Stimulated activated CD4-positive, alpha-beta T cell treated with anti-CD3 and anti-CD28 coated beads, Interleukin-15, amount 100 ng/mL, for 1 hour (primary cell): ENCODE data around the gene ALG12.

Source experiments
- DNase-seq, 2 donors: peaks; one replicate each; pipeline ENCODE4 v3.0.0-alpha.2; 2020; ENCODE audit warnings: low read depth in 1 of 2, low spot score in 1 of 2

Gene ALG12

DNA sequence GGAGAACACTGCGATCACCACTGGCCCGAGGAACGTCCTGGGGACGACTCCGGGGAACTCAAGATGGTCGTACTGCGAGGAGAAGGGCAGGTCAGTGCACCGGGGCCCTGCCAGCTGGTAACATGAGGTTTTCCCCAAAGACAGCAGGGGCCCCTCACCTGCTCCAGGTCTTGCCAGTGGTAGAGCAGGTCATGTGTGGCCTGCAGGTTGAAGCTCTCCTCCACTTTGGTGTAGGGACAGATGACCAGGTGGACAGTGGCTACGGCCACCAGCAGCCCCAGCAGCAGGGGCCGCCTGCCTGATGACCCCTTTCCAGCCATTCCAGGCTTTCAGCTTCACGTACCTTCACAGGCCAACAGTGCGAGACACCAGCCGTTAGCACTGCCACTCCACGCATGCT, 4.8 kb downstream of the ALG12 start:
- DNase-seq: no peak

DNA sequence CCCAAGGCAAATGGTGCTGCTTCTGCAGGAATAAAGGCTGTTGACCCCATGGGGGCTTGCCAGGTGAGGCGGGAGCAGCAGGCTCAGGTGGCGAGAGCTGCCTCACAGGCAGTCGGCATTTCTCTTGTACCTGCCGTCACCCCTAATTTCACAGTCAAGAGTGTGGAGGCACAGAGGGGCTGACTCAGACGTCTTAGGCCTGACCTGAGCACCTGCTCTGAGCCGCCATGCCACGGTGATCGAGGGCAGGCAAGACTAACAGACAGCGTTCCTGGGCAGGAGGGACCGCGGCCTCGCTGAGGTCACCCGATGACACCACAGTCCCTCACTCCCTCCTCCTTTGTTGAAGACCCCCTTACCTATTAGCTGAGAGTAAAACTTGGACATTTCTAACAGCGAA, 5.2 kb downstream of the ALG12 start:
- no peak for DNase-seq

DNA sequence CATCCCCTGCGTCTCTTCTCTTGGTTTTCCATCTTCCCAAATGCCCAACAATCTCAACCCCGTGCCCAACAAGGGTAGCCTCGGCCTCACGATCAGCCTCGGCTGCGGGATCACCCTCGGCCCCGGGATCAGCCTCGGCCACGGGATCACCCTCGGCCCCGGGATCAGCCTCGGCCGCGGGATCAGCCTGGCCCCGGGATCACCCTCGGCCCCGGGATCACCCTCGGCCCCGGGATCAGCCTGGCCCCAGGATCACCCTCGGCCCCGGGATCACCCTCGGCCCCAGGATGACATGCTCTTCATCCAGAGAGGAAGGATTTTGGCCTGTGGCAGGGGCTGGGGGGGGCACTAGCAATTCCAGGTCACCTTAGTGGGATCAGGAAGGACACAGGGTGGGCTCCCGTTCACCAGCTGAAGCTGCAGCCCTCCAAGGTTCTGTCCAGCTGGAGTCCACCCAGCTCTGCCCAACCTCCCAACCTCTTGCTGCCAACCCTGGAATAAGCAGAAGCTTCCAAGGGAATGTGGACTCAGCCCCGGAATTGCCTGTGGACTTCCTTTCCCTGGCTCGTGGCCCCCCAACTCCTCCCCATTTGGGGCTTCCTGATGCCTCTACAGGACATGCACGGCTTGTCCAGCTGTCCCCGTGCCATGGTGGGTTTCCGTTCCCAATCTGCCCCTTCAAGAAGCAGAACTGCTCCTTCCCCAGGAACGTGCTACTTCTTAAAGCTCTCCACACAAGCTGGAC, 6.2 kb downstream of the ALG12 start:
- no peak for DNase-seq

- no peak for DNase-seq
Measured at GRCh38 chr22:49910229-49911155, 7.7 kb downstream of the ALG12 start.

DNA sequence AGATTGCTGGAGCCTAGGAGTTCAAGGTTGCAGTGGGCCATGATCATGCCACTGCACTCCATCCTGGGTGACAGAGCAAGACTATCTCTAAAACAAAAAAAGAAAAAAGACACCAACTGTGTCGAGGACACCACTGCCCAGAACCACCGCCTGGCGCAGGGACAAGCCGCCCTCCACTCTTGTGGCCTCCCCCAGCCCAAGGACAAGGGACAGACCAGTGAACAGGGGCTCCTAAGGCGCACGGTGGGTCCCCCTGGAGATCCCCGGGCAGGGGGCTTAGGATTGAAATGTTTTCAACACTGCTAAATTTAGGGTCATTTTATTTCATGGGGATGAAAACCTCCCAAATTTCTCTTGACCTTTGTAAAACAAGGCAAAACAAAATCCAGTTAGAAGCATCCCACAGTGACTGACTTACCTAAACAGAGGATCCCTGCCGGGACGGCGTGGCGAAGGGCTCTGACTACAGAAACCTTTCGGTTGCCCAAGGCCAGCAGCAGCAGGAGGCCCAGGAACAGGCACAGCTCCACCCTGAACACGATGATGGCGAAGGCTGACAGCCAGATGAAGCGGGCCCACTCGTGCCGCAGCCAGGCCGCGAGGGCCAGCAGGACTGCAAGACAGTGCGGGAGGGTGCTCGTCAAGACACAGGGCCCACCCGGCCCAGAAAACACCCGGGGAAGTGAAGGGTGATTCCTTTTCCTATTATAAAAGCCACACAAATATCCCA, 8.6 kb downstream of the ALG12 start:
- DNase-seq: no peak

GRCh38 chr22:49907807-49908206, 10.4 kb downstream of the ALG12 start:
- no peak for DNase-seq

DNA sequence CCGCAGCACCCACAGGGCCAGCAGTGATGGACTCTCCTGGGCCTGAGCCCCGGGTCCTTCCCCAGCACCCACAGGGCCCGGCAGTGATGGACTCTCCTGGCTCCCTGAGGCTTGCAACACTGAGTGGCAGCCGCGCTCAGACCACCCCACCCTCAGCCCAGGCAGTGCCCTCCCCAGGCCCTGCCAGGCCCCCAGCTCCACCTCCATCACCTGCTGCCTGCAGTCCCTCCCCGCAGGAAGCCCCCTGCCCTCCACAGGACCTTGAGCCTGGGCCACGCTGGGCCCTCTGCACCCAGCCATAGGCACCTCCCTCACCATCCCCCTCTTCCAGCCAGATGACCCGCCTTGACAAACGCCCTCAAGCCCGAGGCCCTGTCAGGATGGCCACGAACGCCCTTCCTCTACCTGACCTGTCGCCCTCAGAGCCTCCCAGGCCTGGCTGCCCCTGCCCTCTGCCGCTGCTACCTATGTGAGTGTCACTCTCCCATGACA, 11.4 kb downstream of the ALG12 start:
- DNase-seq: no peak

DNA sequence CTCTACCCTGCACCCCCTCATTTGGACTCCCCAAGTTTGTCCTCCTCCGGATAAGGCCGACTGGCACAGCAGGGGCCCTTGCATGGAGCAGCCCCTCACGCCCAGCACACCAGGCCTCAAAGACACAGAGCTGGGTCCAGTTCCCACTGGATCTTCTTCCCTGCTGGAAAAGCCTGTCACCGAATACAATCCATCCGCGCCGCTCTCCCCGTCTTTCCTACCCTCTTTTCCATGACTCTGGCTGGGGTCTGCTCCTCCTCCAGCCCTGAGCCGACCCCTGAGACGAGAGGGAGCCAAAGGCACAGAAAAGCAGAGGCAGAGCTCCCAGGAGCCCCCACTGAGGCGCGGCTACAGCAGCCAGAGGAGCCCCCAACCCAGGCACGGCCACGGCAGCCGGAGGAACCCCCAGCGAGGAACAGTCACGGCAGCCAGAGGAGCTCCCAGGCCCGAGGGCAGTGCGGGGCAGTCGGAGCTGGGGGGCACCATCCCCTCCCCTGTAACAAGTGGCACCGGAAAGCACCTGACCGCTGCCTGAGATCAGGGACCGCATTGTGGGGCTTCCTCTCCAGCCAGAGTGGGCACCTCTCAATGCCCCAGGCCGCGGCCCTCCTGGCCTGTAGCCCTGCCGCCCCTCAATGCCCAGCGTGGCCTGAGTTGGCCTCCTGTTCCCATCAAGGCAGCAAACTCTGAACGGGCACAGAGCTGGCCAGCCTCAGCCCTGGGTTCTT, 12.0 kb downstream of the ALG12 start:
- no peak for DNase-seq

DNA sequence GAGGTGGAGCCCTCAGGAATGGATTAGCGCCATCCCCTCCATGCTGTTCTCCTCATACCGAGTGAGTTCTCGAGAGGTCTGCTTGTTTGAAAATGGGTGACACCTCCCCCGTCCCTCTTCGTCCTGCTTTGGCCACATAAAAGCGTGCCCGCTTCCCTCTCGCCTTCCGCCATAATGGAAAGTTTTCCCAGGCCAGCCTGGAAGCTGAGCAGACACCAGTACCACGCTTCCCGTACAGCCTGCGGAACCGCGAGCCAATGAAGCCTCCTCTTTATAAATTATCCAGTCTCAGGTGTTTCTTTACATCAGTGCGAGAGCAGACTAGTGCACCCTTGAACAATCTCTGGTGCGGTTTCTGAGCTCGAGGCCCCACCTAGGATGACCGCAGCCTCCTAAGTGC, 12.8 kb downstream of the ALG12 start:
- DNase-seq: no peak

DNA sequence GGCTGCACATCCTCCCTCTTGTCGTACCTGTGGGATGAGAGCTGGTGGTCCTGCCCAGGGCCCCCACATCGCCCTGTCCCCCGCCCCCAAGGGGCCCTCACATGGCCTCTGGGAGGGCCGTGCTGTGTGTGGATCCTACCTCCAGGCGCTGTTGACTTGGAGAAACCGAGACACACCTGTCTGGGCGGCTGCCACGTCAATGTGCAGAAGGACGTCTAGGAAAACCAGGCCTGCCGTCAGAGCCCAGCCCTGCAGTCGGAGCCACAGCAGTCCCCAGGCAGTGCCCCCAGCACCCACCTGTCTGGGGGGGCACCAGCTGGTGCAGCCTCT, 14.2 kb downstream of the ALG12 start:
- DNase-seq: no peak

- no peak for DNase-seq
Measured at GRCh38 chr22:49903322-49904039, 14.8 kb downstream of the ALG12 start.

- DNase-seq: no peak
Measured at GRCh38 chr22:49901457-49901856, 16.8 kb downstream of the ALG12 start.

DNA sequence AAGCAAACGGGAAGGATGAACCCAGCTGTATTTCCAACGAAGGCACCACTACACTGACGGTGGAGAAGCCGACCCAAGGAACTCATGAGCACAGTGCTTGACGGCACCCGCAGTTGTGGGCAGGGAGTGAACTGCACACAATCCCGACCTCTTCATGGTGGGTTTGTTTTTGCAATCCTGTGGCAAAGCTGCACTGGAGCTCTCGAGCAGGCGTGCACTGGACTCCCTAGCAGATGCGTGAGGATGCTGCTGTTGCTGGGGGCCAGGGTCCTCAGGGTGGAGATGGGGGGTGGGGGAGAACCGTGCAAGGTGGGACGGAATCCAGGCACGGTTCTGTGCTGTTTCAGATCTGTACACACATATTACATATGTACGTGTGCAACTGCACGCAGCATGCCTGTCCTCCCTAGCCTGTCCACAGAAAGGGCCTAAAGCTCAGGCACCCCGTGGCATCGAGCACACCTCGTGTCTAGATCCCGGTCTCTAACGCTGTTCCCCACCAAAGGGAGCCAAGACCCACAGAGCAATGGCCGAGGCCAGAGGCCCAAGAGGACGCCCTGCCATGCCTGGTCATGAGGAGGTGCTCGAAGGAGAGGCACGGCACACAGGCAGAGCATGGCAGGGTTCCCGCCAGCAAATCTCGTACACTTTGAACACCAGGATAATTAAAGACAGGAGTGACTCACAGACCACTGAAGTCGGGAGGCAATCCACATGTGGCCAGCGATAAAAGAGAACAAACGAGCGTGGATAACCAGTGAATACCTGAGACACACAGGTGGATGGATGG, 17.6 kb downstream of the ALG12 start:
- no peak for DNase-seq

- no peak for DNase-seq
Measured at GRCh38 chr22:49899530-49899929, 18.7 kb downstream of the ALG12 start.

DNA sequence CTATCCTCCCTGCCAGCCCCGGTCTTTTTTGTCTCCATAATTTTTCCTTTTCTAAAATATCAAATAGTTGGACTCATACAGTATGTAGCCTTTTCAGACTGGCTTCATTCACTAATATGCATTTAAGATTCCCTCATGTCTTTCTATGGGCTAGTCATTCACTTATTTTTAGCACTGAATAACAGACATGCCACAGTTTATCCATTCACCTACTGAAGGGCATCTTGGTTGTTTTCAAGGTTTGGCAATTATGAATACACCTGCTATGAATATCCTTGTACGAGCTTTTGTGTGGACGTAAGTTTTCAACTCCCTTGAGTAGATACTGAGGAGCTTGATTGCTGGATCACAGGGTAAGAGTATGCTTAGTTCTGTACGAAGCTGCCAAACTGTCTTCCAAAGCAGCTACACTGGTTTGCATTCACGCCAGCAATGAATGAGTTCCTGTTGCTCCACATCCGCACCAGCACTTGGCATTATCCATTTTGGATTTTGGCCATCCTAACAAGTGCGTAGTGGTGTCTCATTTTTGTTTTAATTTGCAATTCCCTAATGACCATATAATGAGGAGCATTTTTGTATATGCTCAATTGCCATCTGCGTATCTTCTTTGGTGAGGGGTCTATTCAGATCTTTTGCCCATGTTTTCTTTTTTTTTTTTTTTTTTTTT, 21.1 kb downstream of the ALG12 start:
- DNase-seq: no peak

GRCh38 chr22:49896201-49896600, 22.0 kb downstream of the ALG12 start:
- DNase-seq: no peak

- DNase-seq: no peak
Measured at GRCh38 chr22:49894322-49895054, 23.8 kb downstream of the ALG12 start.

GRCh38 chr22:49893025-49893424, 25.2 kb downstream of the ALG12 start:
- DNase-seq: no peak
